OCI-LY7 (cell line): ENCODE measurements around the gene STAC.

Source experiments
- EZH2phosphoT487 ChIP-seq: fragments of 200-600 bp; sonication (generic); IDR thresholded peaks from 2 replicates; pipeline ENCODE4 v1.6.1; 2018; ENCODE audit warnings: low read depth, borderline replicate concordance, mild to moderate bottlenecking, mixed run types, antibody characterized with exemption, low read length, moderate library complexity, mixed read lengths
- TF ChIP-seq, protein P1 (sequence below): fragments of 200-600 bp; sonication (generic); conservative IDR thresholded peaks from 2 replicates; pipeline ENCODE4 v1.5.1; 2014; ENCODE audit warnings: mild to moderate bottlenecking, antibody characterized with exemption, low read length, moderate library complexity, mixed read lengths

DNA sequence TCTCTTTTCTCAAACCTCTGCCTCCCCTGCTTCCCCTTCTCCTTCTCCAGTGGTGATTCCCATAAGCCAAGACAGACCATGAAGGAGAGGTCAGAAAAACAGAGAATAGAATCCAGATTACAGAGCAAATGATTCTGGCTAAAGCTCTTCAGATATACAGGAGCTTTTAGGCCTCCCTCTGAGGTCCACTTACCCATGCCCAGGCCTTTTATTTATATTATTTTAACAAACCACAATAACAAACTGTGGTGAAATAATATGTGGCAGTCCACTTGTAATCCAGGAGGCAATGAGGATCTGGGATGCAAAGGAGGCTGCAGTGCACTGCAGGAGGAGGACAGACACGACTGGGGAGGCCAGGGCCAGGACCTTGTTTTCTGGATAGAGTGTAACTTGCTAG is 104.1 kb downstream of the STAC start:
- TF ChIP-seq, protein P1, sequence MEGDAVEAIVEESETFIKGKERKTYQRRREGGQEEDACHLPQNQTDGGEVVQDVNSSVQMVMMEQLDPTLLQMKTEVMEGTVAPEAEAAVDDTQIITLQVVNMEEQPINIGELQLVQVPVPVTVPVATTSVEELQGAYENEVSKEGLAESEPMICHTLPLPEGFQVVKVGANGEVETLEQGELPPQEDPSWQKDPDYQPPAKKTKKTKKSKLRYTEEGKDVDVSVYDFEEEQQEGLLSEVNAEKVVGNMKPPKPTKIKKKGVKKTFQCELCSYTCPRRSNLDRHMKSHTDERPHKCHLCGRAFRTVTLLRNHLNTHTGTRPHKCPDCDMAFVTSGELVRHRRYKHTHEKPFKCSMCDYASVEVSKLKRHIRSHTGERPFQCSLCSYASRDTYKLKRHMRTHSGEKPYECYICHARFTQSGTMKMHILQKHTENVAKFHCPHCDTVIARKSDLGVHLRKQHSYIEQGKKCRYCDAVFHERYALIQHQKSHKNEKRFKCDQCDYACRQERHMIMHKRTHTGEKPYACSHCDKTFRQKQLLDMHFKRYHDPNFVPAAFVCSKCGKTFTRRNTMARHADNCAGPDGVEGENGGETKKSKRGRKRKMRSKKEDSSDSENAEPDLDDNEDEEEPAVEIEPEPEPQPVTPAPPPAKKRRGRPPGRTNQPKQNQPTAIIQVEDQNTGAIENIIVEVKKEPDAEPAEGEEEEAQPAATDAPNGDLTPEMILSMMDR, result no peak
- TF ChIP-seq EZH2phosphoT487, result no peak
